Hepatic stellate cell (primary cell): ENCODE results near the gene SLC16A8.

Source experiments
- DNase-seq: peaks from one replicate; pipeline ENCODE4 v3.0.0; 2011; ENCODE audit warnings: low spot score

The SLC16A8 gene

DNA sequence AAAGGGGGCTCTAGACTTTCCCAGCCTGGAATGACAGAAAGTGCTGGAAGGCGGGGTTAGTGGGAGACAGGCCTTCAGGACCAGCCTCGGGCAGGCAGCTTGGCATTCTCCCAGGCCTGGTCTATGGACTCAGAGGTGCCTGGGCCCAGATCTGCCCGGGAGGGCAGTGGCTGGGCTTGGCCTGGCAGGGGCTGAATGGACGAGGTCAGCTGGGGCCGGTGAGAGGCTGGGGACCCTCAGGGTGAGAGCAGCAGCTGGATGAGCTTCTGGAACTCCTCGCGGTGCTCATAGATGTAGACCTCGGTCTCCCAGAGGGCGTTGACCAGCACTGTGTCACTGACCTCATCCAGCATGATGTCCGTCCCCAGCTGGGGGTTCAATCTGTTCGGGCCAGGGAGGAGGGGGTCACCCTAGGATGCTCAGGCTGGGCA is 28.0 kb upstream of the SLC16A8 start:
- no peak for DNase-seq

DNA sequence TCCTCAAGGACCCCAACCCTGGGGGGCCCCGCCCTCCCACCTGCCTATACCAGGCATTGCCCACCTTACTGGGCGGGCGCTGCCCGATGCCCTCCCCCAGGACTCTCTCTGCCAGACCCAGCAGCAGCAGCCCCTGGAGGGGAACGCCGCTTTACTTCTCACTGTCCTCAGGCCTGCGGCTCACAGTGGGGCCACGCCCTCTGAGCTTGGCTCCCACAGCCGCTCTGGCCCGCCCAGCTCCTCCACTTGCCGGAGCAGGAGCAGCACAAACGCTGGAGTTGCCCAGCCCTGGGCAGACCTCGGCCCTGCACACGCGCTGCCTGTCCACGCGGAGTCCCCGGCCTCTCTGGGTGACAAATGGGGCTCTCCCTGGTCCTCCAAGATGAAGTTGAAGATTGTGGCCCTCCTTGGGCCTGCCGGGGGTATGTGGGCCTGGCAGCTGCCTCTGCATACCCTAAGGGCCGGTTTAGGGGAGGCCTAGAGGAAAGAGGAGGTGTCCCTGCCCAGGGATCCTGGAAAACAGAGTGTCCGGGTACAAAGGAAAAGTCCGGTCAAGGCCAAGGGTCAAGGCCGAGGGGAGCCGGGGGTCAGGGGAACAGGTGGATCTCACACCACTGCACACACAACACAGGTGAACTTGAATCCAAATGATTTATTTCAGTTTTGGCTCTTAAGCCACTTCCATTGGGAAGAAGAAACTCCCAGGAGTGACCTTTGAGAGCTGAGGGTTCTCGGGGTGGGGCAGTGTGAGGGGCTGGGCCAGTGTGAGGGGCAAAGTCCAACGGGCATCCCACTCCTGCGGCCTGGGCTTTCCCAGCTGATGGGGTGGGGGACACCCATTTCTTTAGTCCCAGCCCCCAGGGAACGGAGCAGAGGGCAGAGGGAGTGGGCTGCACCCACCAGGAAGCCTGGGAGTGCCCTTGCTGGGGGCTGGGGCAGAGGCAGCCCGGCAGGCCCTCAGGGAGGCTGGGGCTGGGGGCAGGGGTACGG is 27.2 kb upstream of the SLC16A8 start:
- DNase-seq = no peak

DNA sequence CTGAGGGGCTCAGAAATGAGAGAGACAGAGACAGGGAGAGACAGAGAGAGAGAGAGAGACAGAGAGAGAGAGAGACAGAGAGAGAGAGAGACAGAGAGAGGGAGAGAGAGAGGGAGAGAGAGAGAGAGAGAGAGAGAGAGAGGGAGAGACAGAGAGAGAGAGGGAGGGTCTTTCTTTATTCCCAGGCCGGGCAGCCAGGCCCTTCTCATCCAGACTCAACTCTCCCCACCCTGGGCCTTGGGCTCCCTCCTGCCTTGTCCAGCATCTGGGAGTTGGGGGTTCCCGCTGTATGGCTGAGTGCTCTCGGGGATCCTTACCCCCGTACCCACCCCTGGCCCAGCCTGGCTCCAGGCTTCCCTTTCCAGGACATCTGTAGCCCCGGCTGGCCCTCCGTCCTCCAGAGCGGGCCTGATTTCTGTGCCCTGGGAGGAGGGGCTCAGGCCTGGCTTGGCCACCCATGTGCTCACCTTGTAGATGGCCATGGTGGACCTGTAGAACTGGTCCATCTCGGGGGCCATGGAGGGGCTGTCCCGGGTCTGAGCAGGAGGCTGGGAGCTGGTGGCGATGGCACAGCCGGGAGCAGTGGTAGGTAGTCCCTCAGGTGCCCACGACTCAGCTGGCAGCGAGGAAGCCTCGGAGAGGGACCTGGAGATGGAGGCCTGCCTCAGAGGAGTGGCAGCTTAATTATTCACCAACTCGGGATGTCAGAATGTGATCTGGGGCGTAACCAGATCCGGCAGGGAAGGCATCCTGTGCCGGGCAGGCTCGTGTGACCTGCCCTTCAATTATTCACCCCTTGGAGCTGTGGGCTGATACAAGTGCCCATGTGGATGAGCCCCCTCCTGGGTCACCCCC is 26.3 kb upstream of the SLC16A8 start, which contains the start of gene BAIAP2L2:
Gene BAIAP2L2, minus strand, starts transcription at position 677 of the 855 bp plus-strand sequence. Its CDS starts 159 bp downstream, at position 518.
- DNase-seq = no peak

DNA sequence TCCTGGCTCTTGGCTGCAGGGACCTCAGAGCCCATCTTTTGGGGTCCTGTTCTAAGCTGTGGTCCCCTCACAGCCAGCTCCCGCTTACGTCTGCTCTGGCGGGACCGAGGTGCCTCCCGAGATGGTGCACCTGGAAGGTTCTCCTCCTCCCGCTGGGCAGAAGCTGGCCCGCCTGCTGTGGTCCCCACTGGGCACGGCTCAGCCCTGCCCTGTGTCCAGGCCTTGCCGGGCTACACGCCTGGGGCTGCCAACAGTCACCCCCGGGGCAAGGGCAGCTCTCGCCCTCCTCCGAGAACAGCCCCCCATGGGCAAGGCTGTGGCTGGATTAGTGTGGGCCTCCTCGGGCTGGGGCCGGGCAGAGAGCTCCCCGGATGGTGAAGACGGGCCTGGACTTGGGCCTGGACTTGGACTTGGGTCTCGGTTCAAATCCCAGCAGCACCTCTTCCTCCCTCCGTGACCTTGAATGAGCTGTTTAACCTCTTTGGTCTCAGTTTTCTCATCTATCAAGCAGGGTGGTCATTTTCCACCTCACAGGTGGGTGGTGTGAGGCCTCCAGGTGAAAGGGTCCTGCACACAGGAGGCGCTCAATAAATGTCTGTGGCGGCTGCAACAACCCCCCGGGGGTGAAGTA is 25.5 kb upstream of the SLC16A8 start:
- DNase-seq = no peak

DNA sequence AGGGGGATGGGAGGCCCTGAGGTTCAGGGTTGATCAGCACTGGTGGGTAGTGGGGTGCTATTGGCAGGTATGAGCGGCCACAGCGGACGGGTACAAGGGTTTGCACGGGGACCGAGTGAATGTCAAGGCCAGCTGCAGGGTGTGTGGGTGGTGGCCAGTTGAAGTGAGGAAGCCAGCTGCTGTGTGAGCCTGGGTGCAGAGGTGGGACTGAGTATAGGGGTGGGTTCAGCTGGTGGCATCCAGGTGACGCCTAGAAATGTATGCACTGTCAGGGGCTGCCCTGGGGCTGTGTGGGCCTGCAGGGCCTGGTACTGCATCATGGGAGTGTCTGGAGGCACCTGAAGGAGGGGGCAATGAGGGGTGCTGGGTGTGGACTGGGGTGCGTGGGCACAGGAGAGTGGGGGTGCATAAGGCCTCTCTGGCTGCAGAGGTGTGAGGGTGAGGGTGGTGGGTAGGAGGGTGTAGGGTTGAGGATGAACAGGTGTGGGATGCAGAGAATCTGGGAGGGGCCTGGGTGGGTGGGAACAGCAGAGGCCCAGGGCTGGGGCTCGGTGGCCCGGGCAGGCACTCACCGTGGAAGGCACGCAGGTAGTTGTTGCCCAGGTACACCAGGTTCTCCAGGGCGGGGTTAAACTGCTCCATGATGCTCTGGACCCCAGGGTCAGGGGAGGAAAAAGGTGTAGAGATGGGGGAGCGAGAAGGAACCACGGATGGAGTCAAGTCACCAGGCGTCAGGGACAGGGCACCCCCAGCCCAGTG is 24.8 kb upstream of the SLC16A8 start:
- no peak for DNase-seq

DNA sequence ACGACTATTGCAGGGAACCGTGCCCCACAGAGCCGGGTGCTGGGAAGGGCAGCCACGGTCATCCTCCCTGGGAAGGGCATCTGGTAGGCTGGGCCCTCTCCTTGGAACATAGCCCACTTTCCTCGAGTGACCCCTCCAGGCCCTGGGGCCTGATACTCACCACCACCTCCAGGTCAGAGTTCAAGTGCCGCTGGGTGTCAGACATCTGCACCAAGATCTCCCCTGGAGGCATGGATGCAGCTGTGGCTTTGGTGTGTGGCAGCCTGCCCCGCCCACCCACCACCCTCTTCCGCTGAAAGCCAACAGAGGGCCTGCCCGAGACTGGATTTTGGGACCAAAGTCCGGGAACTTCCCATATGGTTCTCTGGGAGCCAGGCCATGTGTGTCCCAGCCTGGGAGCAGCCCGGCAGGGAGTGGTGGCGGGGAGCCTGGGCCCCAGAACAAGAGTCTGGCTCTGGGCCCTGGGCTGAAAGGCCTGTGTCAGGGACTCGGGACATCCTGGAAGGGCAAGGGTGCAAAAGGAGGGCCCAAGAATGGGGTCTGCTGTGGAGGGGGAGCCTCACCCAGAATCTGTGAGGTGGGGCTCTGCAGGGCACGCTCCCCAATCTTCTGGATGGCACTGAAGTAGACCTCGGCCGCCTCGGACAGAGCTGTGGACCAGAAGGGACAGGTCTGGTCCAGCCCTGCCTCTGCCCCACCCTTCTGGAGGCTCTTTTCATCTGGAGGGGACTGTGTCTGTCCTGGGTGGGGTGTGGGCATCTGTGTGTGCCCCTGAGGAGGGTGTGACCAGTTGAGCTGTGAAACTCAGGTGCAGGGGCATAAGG is 23.9 kb upstream of the SLC16A8 start:
- DNase-seq = no peak

DNA sequence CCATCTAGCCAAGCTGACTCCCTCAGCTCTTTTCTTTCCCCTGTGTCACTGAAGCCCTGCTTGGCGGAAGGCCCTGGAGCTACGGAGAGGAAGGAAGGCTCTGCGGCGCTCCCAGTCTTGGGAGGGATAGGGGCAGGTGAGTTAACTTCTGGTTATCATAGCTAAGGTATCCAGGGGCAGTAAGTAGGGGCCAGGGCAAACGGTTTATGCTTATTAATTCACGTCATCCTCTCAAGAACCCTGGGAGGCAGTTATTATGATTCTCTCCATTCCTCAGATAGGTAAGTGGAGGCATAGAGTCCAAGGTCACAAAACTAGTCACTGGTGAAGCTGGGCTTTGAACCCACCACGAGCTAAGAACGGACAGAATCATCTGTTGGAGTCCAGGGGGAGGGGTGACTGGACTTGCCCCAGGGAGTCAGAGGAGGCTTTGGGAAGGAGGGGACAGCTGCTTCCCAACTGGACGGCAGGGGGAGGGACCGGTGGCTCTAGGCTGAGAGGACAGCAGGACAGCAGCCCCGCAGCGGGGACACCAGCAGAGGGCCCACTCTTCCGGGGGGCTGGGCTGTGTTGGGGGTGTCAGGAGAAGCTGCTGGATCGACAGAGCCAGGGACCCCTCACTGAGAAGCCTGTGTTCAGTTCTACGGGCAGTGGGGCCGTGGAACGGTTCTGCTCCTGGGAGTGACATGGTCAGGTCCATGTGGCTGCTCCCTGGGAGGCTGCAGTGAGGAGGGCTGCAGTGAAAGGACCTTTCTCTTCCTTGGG is 23.0 kb upstream of the SLC16A8 start:
- DNase-seq = no peak

DNA sequence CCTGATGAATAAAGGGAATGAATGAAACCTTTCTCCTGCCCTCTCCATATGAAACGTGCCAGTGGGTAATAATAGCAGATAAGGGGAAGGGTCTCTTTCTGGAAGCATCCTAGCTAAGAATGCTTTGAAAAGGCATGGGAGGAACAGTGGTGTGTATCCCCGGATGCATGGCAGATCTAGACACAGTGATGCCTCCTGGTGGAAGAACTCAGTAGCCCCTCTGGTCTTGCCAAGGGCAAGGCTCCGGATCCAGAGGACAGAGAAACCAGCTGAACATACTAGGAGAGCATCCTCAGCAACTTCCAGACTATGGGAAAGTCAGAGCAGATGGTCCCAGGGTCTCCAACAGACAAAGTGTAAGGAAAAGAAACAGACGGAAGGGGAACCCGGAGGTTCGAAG is 20.1 kb upstream of the SLC16A8 start:
- DNase-seq = peak; percentile 67

DNA sequence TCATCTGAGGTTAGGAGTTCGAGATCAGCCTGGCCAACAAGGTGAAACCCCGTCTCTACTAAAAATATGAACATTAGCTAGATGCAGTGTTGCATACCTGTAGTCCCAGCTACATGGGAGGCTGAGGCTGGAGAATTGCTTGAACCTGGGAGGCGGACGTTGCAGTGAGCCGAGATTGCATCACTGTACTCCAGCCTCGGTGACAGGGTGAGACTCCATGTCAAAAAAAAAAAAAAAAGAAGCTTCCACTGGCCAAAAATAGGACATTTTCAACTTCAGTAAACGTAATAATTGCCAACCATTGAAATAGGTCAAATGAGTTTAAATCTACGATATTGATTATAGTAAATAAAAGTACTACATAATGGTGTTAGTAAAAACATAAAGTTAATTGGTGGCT is 19.7 kb upstream of the SLC16A8 start:
- no peak for DNase-seq

DNA sequence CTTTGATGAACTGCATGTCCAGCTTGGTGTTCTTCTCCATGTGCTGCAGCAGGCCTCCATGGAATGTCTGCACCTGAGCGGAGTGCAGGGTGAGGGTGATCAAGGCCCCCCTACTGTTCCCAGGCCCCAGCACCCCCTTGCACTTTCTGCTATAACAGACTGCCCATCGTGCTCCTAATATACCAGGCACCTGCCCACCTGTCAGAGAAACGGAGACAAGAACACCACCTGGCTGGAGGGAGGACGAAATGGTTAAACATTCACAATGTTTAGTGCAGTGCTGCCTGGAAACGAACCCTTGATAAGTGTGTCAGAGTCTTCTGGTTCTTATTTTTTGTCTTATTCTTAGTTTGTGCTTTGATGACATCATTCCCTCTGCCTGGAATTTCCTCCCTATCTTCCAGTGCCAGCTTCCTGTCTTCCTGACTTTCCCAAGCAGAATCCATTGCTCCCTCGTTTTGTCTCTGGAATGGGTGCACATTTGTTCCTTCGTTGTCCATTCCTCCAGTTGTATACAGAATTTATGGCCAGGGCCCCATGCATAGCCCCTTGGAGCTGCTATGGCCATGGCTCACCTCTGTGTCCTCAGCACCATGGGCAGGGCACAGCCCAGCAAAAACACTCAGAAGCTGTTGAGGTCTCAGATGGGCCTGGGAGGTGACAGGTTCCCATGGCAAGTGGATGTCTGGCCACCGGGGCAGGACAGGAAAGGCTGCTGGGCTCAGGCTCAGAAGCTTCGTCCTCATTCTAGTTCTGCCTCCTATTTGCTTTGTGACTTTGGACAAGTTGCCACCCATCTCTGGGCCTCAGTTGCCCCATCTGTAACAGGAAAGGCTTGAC is 14.6 kb upstream of the SLC16A8 start:
- peak; percentile 87 for DNase-seq

DNA sequence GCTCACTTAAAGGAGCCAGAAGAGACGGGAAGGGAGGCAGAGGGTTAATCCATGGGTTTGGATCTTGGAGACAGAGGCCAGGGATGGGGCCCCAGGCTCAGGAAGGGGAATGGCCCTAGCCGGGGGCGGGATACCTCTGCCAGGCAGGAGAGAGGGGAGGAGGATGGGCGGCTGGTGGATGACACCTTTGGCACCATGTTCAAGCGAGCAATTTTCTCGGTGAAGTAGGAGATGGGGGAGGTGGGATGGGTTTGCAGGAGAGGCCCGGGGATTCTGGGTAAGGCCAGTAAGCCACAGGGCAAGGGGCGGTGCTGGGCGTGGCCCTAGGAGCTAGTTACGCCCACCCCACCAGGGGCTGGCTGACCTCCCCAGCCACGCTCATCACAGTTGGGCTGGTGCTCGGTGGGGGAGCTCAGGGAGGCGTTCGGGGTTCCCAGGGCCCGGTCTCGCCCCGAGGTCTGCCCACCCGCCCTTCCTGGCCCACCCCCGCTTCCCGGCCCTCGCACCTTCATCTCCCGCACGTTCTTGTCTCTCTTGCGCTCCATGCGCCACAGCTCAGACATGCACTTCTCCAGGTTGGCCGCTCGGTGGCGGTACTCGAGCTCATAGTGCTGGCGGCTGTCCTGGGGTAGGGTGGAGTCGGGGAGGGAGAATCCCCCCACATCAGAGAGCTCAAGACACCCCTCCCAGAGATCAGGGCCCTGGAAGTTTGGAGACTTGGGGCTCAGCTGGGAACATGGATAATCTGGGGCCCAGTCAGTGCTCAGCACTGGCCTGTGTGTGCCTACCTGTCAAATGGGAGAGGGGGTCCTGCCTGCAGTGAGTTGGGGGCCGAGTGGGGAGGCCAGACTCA is 13.8 kb upstream of the SLC16A8 start:
- no peak for DNase-seq

DNA sequence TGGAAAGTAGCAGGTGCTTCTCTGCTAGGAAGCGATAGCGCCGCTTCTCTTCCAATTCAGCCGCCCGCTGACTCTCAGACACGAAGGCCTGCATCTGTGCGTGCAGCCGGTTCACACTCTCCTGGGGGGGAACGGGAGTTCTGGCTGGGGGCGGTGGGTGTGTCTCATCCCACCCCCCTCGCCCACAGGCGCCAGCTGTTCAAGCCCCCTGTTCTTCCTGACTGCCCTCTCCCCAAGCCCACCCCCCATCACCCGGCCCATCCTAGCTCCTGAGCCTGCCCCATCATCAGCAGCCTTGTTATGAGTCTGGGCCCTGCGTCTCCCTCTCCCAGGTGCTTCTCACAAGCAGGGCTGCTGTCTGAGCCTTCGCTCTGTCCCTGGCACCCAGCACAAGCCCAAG is 13.1 kb upstream of the SLC16A8 start:
- DNase-seq = no peak

DNA sequence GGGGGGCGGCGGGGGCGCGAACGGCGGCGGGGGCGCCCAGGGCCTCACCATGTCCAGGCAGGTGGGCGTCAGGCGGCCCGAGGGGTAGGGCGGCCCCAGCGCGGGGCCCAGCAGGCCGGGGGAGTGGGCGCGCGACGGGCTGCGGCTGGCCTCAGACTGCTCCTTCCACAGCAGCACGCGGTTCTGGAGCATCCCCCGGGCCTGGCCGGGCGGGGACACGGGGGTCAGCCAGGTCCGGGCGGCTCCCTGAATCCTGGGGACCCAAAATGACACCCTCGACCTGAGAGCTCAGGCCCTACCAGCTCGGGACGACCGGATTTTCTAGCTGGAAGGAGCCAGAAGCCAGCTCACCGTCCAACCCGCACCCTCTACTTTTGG is 5.5 kb upstream of the SLC16A8 start:
- DNase-seq = no peak

DNA sequence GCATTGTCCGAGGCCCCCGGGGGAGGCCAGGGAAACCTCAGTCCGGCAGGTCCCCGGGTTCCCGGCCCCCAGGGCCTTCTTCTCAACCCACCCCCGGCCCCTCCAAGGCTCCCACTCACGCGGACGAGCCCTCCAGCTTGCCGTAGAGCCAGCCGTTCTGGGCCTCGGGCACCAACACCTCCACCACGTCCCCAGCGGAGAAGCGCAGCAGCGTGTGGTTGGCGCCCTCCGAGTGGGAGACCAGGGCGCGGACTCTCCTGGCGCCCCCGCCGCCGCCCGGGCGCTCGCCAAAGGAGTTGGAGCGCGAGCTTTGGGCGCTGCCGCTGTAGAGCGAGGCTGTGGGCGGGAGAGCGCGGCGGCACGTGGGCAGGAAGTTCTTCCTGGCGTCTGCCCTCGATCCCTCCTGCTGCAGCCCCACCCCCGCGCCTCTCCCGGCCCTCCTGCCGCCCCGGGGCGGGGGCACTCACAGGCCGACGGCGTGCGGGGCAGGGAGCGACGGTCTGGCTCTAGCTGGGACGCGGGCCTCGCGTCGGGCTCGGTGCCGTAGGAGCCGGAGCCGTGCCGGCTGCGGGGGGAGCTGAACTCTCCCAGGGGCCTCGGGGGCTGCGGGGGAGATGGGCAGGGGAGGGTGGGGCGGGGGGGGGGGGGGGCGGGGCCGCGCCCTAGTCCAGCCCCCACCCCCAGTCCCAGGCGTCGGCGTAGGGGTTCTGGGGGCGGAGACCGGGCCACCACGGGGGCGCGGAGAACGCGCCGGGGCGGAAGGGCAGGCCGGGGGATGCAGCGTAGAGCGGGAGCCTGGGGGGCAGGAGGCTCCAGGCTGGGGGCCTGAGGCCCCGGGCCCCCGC is 4.9 kb upstream of the SLC16A8 start:
- DNase-seq = no peak

DNA sequence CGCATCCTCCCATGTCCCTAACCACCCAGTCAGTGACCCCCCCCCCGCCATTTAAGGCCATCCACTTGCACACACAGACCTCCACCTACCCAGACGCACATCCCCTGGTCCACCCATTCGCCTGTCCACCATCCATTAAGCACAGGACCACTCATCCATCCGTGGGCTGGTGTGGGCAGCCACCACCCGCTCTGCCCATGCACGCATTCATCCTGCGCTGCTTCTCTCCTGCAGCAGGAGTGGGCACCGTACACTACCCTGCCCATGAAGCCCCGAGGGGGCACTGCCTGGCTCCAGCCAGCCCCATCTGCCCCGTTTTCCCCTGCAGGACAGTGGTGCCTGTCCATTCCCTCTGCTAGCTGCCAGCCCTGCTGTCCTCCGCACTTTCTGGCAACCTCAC is 3.9 kb upstream of the SLC16A8 start:
- no peak for DNase-seq

DNA sequence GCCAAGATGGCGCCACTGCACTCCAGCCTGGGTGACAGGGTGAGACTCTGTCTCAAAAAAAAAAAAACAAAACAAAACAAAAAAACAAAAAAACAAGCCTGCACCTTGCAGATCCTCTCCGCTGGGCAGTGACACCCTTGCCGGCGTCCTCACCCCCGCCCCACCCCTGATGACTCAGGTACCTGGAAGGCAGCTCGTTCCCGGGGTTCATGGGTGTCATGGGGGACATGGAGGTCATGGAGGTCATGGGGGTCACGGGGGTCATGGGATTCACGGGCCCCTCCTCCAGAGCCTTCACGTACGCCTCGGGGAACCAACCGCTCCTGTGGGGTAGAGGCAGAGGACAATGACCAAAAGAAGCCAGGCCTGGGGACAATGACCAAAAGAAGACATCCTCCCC is 3.0 kb upstream of the SLC16A8 start:
- no peak for DNase-seq
